Nephron progenitor cell (in vitro differentiated cells): Measurements from ENCODE around the gene OR2H2.

ENCODE experiments used
- DNase-seq: peaks from one replicate; pipeline ENCODE4 v3.0.0; 2021
- H3K27ac Mint-ChIP-seq: 2 replicates; pipeline ENCODE4 v1.8.0; 2021; ENCODE audit warnings: mild to moderate bottlenecking, moderate library complexity, mixed read lengths
- H3K27me3 Mint-ChIP-seq: 2 replicates; pipeline ENCODE4 v1.8.0; 2021; ENCODE audit warnings: mild to moderate bottlenecking, low read depth, mixed read lengths; ENCODE audit not compliant: poor library complexity
- H3K36me3 Mint-ChIP-seq: 2 replicates; pipeline ENCODE4 v1.8.0; 2021; ENCODE audit warnings: low read depth, mixed read lengths
- H3K4me1 Mint-ChIP-seq: 2 replicates; pipeline ENCODE4 v1.8.0; 2021; ENCODE audit warnings: mixed read lengths
- H3K4me3 Mint-ChIP-seq: 2 replicates; pipeline ENCODE4 v1.8.0; 2021; ENCODE audit warnings: mild to moderate bottlenecking, moderate library complexity, mixed read lengths
- H3K9me3 Mint-ChIP-seq: 2 replicates; pipeline ENCODE4 v1.8.0; 2021; ENCODE audit warnings: mild to moderate bottlenecking, moderate library complexity, mixed read lengths
- CTCF ChIP-seq: fragments of 200-600 bp; sonication (generic); IDR thresholded peaks from 2 replicates; pipeline ENCODE4 v1.5.0; 2021; ENCODE audit warnings: antibody characterized with exemption

OR2H2 gene

GRCh38 chr6:29620630-29621029, 35.7 kb downstream of the OR2H2 start:
- Mint-ChIP-seq H3K9me3 (no peaks in the 10 kb centered on the region), H3K36me3 (peaks cover 74% of the 10 kb centered on the region), H3K27ac (no peak overlapping the region), H3K27me3 (no peaks in the 10 kb centered on the region), H3K4me3 (no peak overlapping the region), H3K4me1 (peaks cover 22% of the 10 kb centered on the region)
- TF ChIP-seq CTCF, result no peak
- no peak for DNase-seq

- H3K4me1 Mint-ChIP-seq, result peaks cover 47% of the 10 kb centered on the region
- no peak for DNase-seq
- H3K36me3 Mint-ChIP-seq, result peaks cover 48% of the 10 kb centered on the region
- no peak for TF ChIP-seq CTCF
- H3K27ac Mint-ChIP-seq, result peak overlapping the region; percentile 63
- H3K9me3 Mint-ChIP-seq, result no peaks in the 10 kb centered on the region
- peaks cover 4% of the 10 kb centered on the region for H3K27me3 Mint-ChIP-seq
- peak overlapping the region; percentile 56 for H3K4me3 Mint-ChIP-seq
Measured at GRCh38 chr6:29624520-29624961, 39.6 kb downstream of the OR2H2 start.

GRCh38 chr6:29625337-29625930, 40.5 kb downstream of the OR2H2 start:
- H3K27me3 Mint-ChIP-seq, result peaks cover 9% of the 10 kb centered on the region
- no peak for TF ChIP-seq CTCF
- H3K36me3 Mint-ChIP-seq, result peaks cover 48% of the 10 kb centered on the region
- H3K9me3 Mint-ChIP-seq, result no peaks in the 10 kb centered on the region
- H3K4me3 Mint-ChIP-seq, result peak overlapping the region; percentile 90
- no peak for DNase-seq
- peaks cover 56% of the 10 kb centered on the region for H3K4me1 Mint-ChIP-seq
- peak overlapping the region; percentile 26 for H3K27ac Mint-ChIP-seq

- peak; percentile 37 for DNase-seq
- peaks cover 25% of the 10 kb centered on the region for H3K27me3 Mint-ChIP-seq
- H3K4me3 Mint-ChIP-seq, result peak overlapping the region; percentile 90
- H3K36me3 Mint-ChIP-seq, result peaks cover 31% of the 10 kb centered on the region
- H3K9me3 Mint-ChIP-seq, result no peaks in the 10 kb centered on the region
- TF ChIP-seq CTCF, result no peak
- H3K27ac Mint-ChIP-seq, result no peak overlapping the region
- peaks cover 73% of the 10 kb centered on the region for H3K4me1 Mint-ChIP-seq
Measured at GRCh38 chr6:29626948-29627754, 42.2 kb downstream of the OR2H2 start.

- peaks cover 26% of the 10 kb centered on the region for H3K27me3 Mint-ChIP-seq
- peaks cover 24% of the 10 kb centered on the region for H3K36me3 Mint-ChIP-seq
- peak overlapping the region; percentile 79 for H3K27ac Mint-ChIP-seq
- DNase-seq, result peak; percentile 80
- H3K4me1 Mint-ChIP-seq, result peaks cover 75% of the 10 kb centered on the region
- H3K9me3 Mint-ChIP-seq, result no peaks in the 10 kb centered on the region
- TF ChIP-seq CTCF, result no peak
- H3K4me3 Mint-ChIP-seq, result peak overlapping the region; percentile 90
Measured at GRCh38 chr6:29627755-29628418, 43.0 kb downstream of the OR2H2 start.
